Measurements from ENCODE around the gene AREL1. TPM values are rescaled to one million over a fixed set of nuclear protein-coding genes. Genes with fewer than 3 reads are reported as not detected.

The AREL1 gene
- polyA plus RNA-seq, 3 donors: 33.3 to 35.1 (median 33.4) TPM

- DNase-seq (ENCODE audit: extremely low read depth in 1 of 11, low read depth in 9 of 11, low spot score in 4 of 11): no peak
These were observed 42.0 kb downstream of the AREL1 start for GRCh38 chr14:74670726-74671411.

GRCh38 chr14:74669846-74670245, 43.0 kb downstream of the AREL1 start:
- DNase-seq (ENCODE audit: extremely low read depth in 1 of 11, low read depth in 9 of 11, low spot score in 4 of 11): no peak

GRCh38 chr14:74669256-74669655, 43.6 kb downstream of the AREL1 start:
- DNase-seq (ENCODE audit: extremely low read depth in 1 of 11, low read depth in 9 of 11, low spot score in 4 of 11): no peak

GRCh38 chr14:74667758-74668157, 45.1 kb downstream of the AREL1 start:
- no peak for DNase-seq (ENCODE audit: extremely low read depth in 1 of 11, low read depth in 9 of 11, low spot score in 4 of 11)

GRCh38 chr14:74664717-74665116, 48.2 kb downstream of the AREL1 start:
- DNase-seq (ENCODE audit: extremely low read depth in 1 of 11, low read depth in 9 of 11, low spot score in 4 of 11): no peak

- no peak for DNase-seq (ENCODE audit: extremely low read depth in 1 of 11, low read depth in 9 of 11, low spot score in 4 of 11)
These were observed 49.0 kb downstream of the AREL1 start for GRCh38 chr14:74663884-74664283.

GRCh38 chr14:74661726-74662450, 51.0 kb downstream of the AREL1 start:
- DNase-seq (ENCODE audit: extremely low read depth in 1 of 11, low read depth in 9 of 11, low spot score in 4 of 11): no peak

- DNase-seq (ENCODE audit: extremely low read depth in 1 of 11, low read depth in 9 of 11, low spot score in 4 of 11): no peak
These were observed 52.0 kb downstream of the AREL1 start for GRCh38 chr14:74660863-74661262.

- DNase-seq (ENCODE audit: extremely low read depth in 1 of 11, low read depth in 9 of 11, low spot score in 4 of 11): no peak
These were observed 52.7 kb downstream of the AREL1 start for GRCh38 chr14:74660167-74660566.

GRCh38 chr14:74658535-74659131, 54.2 kb downstream of the AREL1 start:
- DNase-seq (ENCODE audit: extremely low read depth in 1 of 11, low read depth in 9 of 11, low spot score in 4 of 11): no peak

- DNase-seq (ENCODE audit: extremely low read depth in 1 of 11, low read depth in 9 of 11, low spot score in 4 of 11): no peak
These were observed 55.9 kb downstream of the AREL1 start for GRCh38 chr14:74656964-74657363.

- DNase-seq (ENCODE audit: extremely low read depth in 1 of 11, low read depth in 9 of 11, low spot score in 4 of 11): no peak
These were observed 57.1 kb downstream of the AREL1 start for GRCh38 chr14:74655599-74656395.

GRCh38 chr14:74654931-74655330, 57.9 kb downstream of the AREL1 start:
- DNase-seq (ENCODE audit: extremely low read depth in 1 of 11, low read depth in 9 of 11, low spot score in 4 of 11): no peak

GRCh38 chr14:74653386-74654138, 59.3 kb downstream of the AREL1 start:
- DNase-seq (ENCODE audit: extremely low read depth in 1 of 11, low read depth in 9 of 11, low spot score in 4 of 11): no peak

GRCh38 chr14:74652541-74652940, 60.3 kb downstream of the AREL1 start:
- no peak for DNase-seq (ENCODE audit: extremely low read depth in 1 of 11, low read depth in 9 of 11, low spot score in 4 of 11)

- DNase-seq (ENCODE audit: extremely low read depth in 1 of 11, low read depth in 9 of 11, low spot score in 4 of 11): no peak
These were observed 61.8 kb downstream of the AREL1 start for GRCh38 chr14:74650927-74651686.

- no peak for DNase-seq (ENCODE audit: extremely low read depth in 1 of 11, low read depth in 9 of 11, low spot score in 4 of 11)
These were observed 63.2 kb downstream of the AREL1 start for GRCh38 chr14:74649673-74650072.

GRCh38 chr14:74649167-74649566, 63.7 kb downstream of the AREL1 start:
- no peak for DNase-seq (ENCODE audit: extremely low read depth in 1 of 11, low read depth in 9 of 11, low spot score in 4 of 11)

Measured in renal cortex interstitium (tissue), 11 donors.